ENCODE data around the gene TMEM213. TPM values are rescaled to one million over a fixed set of nuclear protein-coding genes. Genes with fewer than 3 reads are reported as not detected.

Gene TMEM213
- total RNA-seq, result not detected in 2 replicates

GRCh38 chr7:138797715-138798320, at the start of gene TMEM213, which contains the start of gene ATP6V0A4:
TSS of gene TMEM213 (plus strand) at chr7:138797994. CDS start at chr7:138798105, 111 bp downstream.
TSS of gene ATP6V0A4 (minus strand) at chr7:138798196. CDS start at chr7:138771247, 26,949 bp downstream.

Other genes starting within 250 kb of the TMEM213 start
- not detected in 2 replicates for gene SVOPL, start 96.6 kb upstream of the TMEM213 start, total RNA-seq
- 0.10 TPM in 1 of 2 replicates, not detected in the other for gene ATP6V0A4, start 202 bp downstream of the TMEM213 start, total RNA-seq
- 0.85 and 1.6 TPM in 2 replicates for gene KIAA1549, start 183.4 kb downstream of the TMEM213 start, total RNA-seq
- gene ZC3HAV1L, start 238.0 kb downstream of the TMEM213 start, total RNA-seq, result 17.9 and 23.7 TPM in 2 replicates

Data from smooth muscle cell of the pulmonary artery (primary cell).